Sigmoid colon (tissue), 4 donors: ENCODE measurements around the gene ETV6.

Experiments
- CTCF ChIP-seq, 4 experiments: fragments of 450-650 bp in 3 of 4; fragments of 200-600 bp in 1 of 4; IDR thresholded peaks; one replicate each; pipeline ENCODE4 v1.5.1; 2016 to 2019; ENCODE audit warnings: antibody characterized with exemption in 4 of 4, mild to moderate bottlenecking in 3 of 4, moderate library complexity in 2 of 4
- EP300 ChIP-seq, 4 donors: sonication (generic); formaldehyde crosslinking; IDR thresholded peaks; one replicate each; pipeline ENCODE4 v1.6.1; 2017; ENCODE audit warnings: antibody characterized with exemption in 4 of 4
- POLR2AphosphoS5 ChIP-seq, 4 donors: sonication (generic); formaldehyde crosslinking; IDR thresholded peaks; one replicate each; pipeline ENCODE4 v1.6.1; 2017; ENCODE audit warnings: antibody characterized with exemption in 4 of 4

GRCh38 chr12:11916771-11917170 is 267.3 kb downstream of the ETV6 start:
- TF ChIP-seq CTCF (IDR thresholded peaks at IDR 0.05) (no peak), POLR2AphosphoS5 (IDR thresholded peaks at IDR 0.05) (no peak), EP300 (IDR thresholded peaks at IDR 0.05) (no peak)
